Measurements from ENCODE around the gene NUDT8.
A peak's percentile ranks its signal among the peaks of the same experiment; 100 is the strongest.
"Not testable (repeated sequence)": the region's sequence is repeated elsewhere in the genome, so short reads cannot be mapped to it uniquely, and the experiment has no call there.

The NUDT8 gene

GRCh38 chr11:67641338-67642172 is 11.8 kb upstream of the NUDT8 start:
- no peak for DNase-seq

- no peak for DNase-seq
Observed at GRCh38 chr11:67640758-67641337, 11.1 kb upstream of the NUDT8 start.

- no peak for DNase-seq
Observed at GRCh38 chr11:67640021-67640757, 10.5 kb upstream of the NUDT8 start.

GRCh38 chr11:67639438-67639859 is 9.7 kb upstream of the NUDT8 start, which contains the start of gene TBX10:
Gene TBX10 (minus strand): TSS chr11:67639763. CDS start chr11:67639472, 291 bp downstream.
- no peak for DNase-seq

GRCh38 chr11:67638535-67639437 is 9.0 kb upstream of the NUDT8 start:
- no peak for DNase-seq

GRCh38 chr11:67637441-67637840 is 7.7 kb upstream of the NUDT8 start:
- DNase-seq: not testable (repeated sequence)

GRCh38 chr11:67636962-67637361 is 7.2 kb upstream of the NUDT8 start:
- no peak for DNase-seq

GRCh38 chr11:67635231-67635521 is 5.4 kb upstream of the NUDT8 start:
- no peak for DNase-seq

- no peak for DNase-seq
Observed at GRCh38 chr11:67634366-67635230, 4.9 kb upstream of the NUDT8 start.

- DNase-seq: no peak
Observed at GRCh38 chr11:67633758-67634365, 4.1 kb upstream of the NUDT8 start.

- DNase-seq: no peak
Observed at GRCh38 chr11:67632982-67633755, 3.4 kb upstream of the NUDT8 start.

- DNase-seq: no peak
Observed at GRCh38 chr11:67632175-67632981, 2.6 kb upstream of the NUDT8 start.

GRCh38 chr11:67631853-67632174 is 2.1 kb upstream of the NUDT8 start:
- DNase-seq: no peak

- no peak for DNase-seq
Observed at GRCh38 chr11:67631411-67631810, 1.7 kb upstream of the NUDT8 start.

- no peak for DNase-seq
Observed at GRCh38 chr11:67630943-67631331, 1.2 kb upstream of the NUDT8 start.

- DNase-seq: peak; percentile 91
Observed at GRCh38 chr11:67630228-67630942, 648 bp upstream of the NUDT8 start.

GRCh38 chr11:67628710-67629385 is 889 bp downstream of the NUDT8 start:
- no peak for DNase-seq
